Neural cell (in vitro differentiated cells): ENCODE results near the gene CHI3L1. TPM values are rescaled to one million over a fixed set of nuclear protein-coding genes. Genes with fewer than 3 reads are reported as not detected.

Experiments used
- H2AFZ ChIP-seq: fragments of 200-600, 300-800 bp; sonication (generic), shearing (Covaris generic); 2 replicates; pipeline ENCODE4 v1.6.0; 2014; ENCODE audit warnings: low read depth, mild to moderate bottlenecking, antibody characterized with exemption, low read length, moderate library complexity
- H3F3A ChIP-seq: fragments of 200-600 bp; shearing (Covaris generic); 2 replicates; pipeline ENCODE4 v1.6.1; 2016; ENCODE audit warnings: mild to moderate bottlenecking, moderate library complexity, mixed read lengths, antibody characterized with exemption, low read length; ENCODE audit not compliant: insufficient read depth, poor library complexity, severe bottlenecking
- H3K27ac ChIP-seq: fragments of 200-600, 300-800 bp; sonication (generic), shearing (Covaris generic); 2 replicates; pipeline ENCODE4 v1.5.1; 2014; ENCODE audit warnings: mild to moderate bottlenecking, low read length, moderate library complexity
- H3K27me3 ChIP-seq: fragments of 300-800, 200-600 bp; sonication (generic), shearing (Covaris generic); 2 replicates; pipeline ENCODE4 v1.6.0; 2014; ENCODE audit warnings: mild to moderate bottlenecking, low read depth, low read length, moderate library complexity; ENCODE audit not compliant: insufficient read depth
- H3K36me3 ChIP-seq: fragments of 300-800, 200-600 bp; sonication (generic), shearing (Covaris generic); 2 replicates; pipeline ENCODE4 v1.5.1; 2014; ENCODE audit warnings: mild to moderate bottlenecking, antibody characterized with exemption, low read length, moderate library complexity; ENCODE audit not compliant: insufficient read depth
- H3K4me2 ChIP-seq: fragments of 300-800, 200-600 bp; sonication (generic), shearing (Covaris generic); 2 replicates; pipeline ENCODE4 v1.6.0; 2014; ENCODE audit warnings: mild to moderate bottlenecking, low read length
- H3K4me3 ChIP-seq: fragments of 300-800, 200-600 bp; sonication (generic), shearing (Covaris generic); 2 replicates; pipeline ENCODE4 v1.5.1; 2014; ENCODE audit warnings: mild to moderate bottlenecking, low read length, moderate library complexity
- H3K79me2 ChIP-seq: fragments of 200-600 bp; shearing (Covaris generic); replicated peaks from 2 replicates; pipeline ENCODE4 v1.6.0; 2014; ENCODE audit warnings: mild to moderate bottlenecking, low read length, moderate library complexity; ENCODE audit not compliant: insufficient read depth
- H3K9ac ChIP-seq: fragments of 300-800, 200-600 bp; sonication (generic), shearing (Covaris generic); 2 replicates; pipeline ENCODE4 v1.6.1; 2016; ENCODE audit warnings: mild to moderate bottlenecking, low read length, mixed read lengths
- H3K9me2 ChIP-seq: fragments of 200-600 bp; shearing (Covaris generic); 2 replicates; pipeline ENCODE4 v1.6.1; 2016; ENCODE audit warnings: mild to moderate bottlenecking, low read length, mixed read lengths; ENCODE audit not compliant: insufficient read depth
- H3K9me3 ChIP-seq: fragments of 200-600, 300-800 bp; sonication (generic), shearing (Covaris generic); 2 replicates; pipeline ENCODE4 v1.6.1; 2016; ENCODE audit warnings: mild to moderate bottlenecking, mixed run types, low read length, moderate library complexity, mixed read lengths
- H4K20me1 ChIP-seq: fragments of 200-600 bp; shearing (Covaris generic); 2 replicates; pipeline ENCODE4 v1.6.1; 2016; ENCODE audit warnings: mild to moderate bottlenecking, mixed run types; ENCODE audit not compliant: insufficient read depth
- CTCF ChIP-seq: fragments of 450-650 bp; IDR thresholded peaks from 2 replicates; pipeline ENCODE4 v1.5.1; 2014; ENCODE audit warnings: antibody characterized with exemption, mild to moderate bottlenecking, moderate library complexity; ENCODE audit not compliant: poor library complexity, severe bottlenecking
- EP300 ChIP-seq: fragments of 450-650 bp; conservative IDR thresholded peaks from 2 replicates; pipeline ENCODE4 v1.6.1; 2014; ENCODE audit warnings: antibody characterized with exemption, mild to moderate bottlenecking, moderate library complexity; ENCODE audit not compliant: poor library complexity, severe bottlenecking
- EZH2 ChIP-seq: fragments of 200-600, 300-800 bp; shearing (Covaris generic), sonication (generic); IDR thresholded peaks from 2 replicates; pipeline ENCODE4 v1.6.1; 2014; ENCODE audit warnings: antibody characterized with exemption, low read length, borderline replicate concordance, mild to moderate bottlenecking; ENCODE audit not compliant: insufficient read depth, poor library complexity, severe bottlenecking
- MXI1 ChIP-seq: fragments of 450-650 bp; conservative IDR thresholded peaks from 2 replicates; pipeline ENCODE4 v1.6.1; 2014; ENCODE audit warnings: antibody characterized with exemption, mild to moderate bottlenecking; ENCODE audit not compliant: poor library complexity, severe bottlenecking
- POLR2AphosphoS5 ChIP-seq: IDR thresholded peaks from 2 replicates; pipeline ENCODE4 v1.6.1; 2012
- RAD21 ChIP-seq: fragments of 450-650 bp; conservative IDR thresholded peaks from 2 replicates; pipeline ENCODE4 v1.6.1; 2014; ENCODE audit warnings: antibody characterized with exemption, mild to moderate bottlenecking, moderate library complexity
- SMC3 ChIP-seq: fragments of 450-650 bp; conservative IDR thresholded peaks from 2 replicates; pipeline ENCODE4 v1.6.1; 2014; ENCODE audit warnings: antibody characterized with exemption, mild to moderate bottlenecking, moderate library complexity; ENCODE audit not compliant: poor library complexity
- TAF1 ChIP-seq: IDR thresholded peaks from 2 replicates; pipeline ENCODE4 v1.6.1; 2012; ENCODE audit warnings: low read depth
- polyA plus RNA-seq: library from polyadenylated mRNA; depleted of rRNA; stranded (reverse); fragments of >200 nt; gene quantifications from 2 replicates; pipeline ENCODE4 v1.2.3, GENCODE V29; 2014
- TF ChIP-seq, protein P1 (sequence below): IDR thresholded peaks from 2 replicates; pipeline ENCODE4 v1.6.1; 2012; ENCODE audit warnings: borderline replicate concordance

The CHI3L1 gene
- polyA plus RNA-seq, 1 donor from 2014 or later, result not detected

DNA sequence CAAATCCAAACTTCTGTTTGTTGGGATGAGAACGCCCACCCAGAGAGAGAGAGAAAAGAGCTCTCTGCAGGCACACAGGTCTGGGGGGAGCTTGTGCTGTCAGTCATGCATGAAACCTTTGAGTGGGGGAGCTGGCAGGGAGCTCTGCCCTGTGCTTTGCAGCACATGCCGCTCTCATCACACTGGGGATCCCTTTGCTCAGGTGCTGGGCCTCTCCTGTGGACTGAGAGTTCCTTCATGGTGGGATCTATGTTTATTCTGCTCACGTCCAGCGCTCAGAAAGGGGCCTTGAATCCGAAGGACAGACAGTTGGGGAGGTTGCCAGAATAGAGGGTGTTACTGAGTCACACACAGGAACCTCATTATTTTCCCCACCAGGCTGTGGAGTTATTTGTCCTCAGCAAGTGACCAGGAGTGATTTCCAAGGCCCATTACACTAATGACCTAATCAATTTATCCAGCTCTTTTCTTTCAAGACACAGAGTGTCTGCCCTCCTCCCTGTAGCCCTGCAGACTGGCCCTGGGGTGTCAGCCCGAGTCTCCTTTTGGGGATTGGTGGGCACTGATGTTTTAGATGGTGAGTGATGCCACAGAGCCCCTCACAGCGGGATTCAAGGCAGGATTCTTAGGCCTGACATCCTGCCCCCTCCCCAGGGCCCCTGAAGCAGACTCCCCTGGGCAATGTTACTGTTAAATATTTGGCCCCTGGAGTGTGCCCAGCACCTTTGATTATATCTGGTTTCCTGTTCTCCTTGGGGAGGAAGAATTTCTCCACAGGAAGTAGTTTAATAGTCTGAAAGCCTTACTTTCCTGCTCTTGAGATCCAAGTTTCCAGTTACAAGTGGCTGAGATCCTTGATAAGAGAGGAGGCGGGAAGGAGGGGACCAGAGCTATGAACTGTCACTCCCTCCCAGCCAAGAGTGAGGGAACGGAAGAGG is 33.2 kb downstream of the CHI3L1 start:
- no peak overlapping the region for H3K9ac ChIP-seq
- H3K4me2 ChIP-seq, result no peak overlapping the region
- no peak overlapping the region for H3K27ac ChIP-seq
- no peaks in the 10 kb centered on the region for H3F3A ChIP-seq
- H3K9me2 ChIP-seq, result no peaks in the 10 kb centered on the region
- H4K20me1 ChIP-seq, result no peaks in the 10 kb centered on the region
- H3K4me3 ChIP-seq, result no peak overlapping the region
- no peaks in the 10 kb centered on the region for H3K9me3 ChIP-seq
- TF ChIP-seq MXI1 (no peak), TAF1 (no peak), EZH2 (no peak), POLR2AphosphoS5 (no peak), CTCF (no peak), RAD21 (no peak), SMC3 (no peak), EP300 (no peak)
- TF ChIP-seq, protein P1, sequence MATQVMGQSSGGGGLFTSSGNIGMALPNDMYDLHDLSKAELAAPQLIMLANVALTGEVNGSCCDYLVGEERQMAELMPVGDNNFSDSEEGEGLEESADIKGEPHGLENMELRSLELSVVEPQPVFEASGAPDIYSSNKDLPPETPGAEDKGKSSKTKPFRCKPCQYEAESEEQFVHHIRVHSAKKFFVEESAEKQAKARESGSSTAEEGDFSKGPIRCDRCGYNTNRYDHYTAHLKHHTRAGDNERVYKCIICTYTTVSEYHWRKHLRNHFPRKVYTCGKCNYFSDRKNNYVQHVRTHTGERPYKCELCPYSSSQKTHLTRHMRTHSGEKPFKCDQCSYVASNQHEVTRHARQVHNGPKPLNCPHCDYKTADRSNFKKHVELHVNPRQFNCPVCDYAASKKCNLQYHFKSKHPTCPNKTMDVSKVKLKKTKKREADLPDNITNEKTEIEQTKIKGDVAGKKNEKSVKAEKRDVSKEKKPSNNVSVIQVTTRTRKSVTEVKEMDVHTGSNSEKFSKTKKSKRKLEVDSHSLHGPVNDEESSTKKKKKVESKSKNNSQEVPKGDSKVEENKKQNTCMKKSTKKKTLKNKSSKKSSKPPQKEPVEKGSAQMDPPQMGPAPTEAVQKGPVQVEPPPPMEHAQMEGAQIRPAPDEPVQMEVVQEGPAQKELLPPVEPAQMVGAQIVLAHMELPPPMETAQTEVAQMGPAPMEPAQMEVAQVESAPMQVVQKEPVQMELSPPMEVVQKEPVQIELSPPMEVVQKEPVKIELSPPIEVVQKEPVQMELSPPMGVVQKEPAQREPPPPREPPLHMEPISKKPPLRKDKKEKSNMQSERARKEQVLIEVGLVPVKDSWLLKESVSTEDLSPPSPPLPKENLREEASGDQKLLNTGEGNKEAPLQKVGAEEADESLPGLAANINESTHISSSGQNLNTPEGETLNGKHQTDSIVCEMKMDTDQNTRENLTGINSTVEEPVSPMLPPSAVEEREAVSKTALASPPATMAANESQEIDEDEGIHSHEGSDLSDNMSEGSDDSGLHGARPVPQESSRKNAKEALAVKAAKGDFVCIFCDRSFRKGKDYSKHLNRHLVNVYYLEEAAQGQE, result no peak
- no peaks in the 10 kb centered on the region for H3K36me3 ChIP-seq
- H3K79me2 ChIP-seq, result no peaks in the 10 kb centered on the region
- no peak overlapping the region for H2AFZ ChIP-seq
- no peaks in the 10 kb centered on the region for H3K27me3 ChIP-seq

- TF ChIP-seq CTCF, result no peak
- TF ChIP-seq EZH2, result no peak
- TF ChIP-seq, protein P1, result no peak
- TF ChIP-seq SMC3, result no peak
- no peak for TF ChIP-seq RAD21
- TF ChIP-seq TAF1, result no peak
- no peak for TF ChIP-seq POLR2AphosphoS5
- TF ChIP-seq EP300, result no peak
- no peak for TF ChIP-seq MXI1
- Histone ChIP-seq H3F3A (no peaks in the 10 kb centered on the region), H3K36me3 (no peaks in the 10 kb centered on the region), H2AFZ (no peak overlapping the region), H3K4me3 (no peak overlapping the region), H3K27me3 (no peaks in the 10 kb centered on the region), H3K9me3 (no peaks in the 10 kb centered on the region), H3K27ac (no peak overlapping the region), H3K4me2 (no peak overlapping the region), H3K9ac (no peak overlapping the region), H3K79me2 (no peaks in the 10 kb centered on the region), H4K20me1 (no peaks in the 10 kb centered on the region), H3K9me2 (no peaks in the 10 kb centered on the region)
These were observed 34.1 kb downstream of the CHI3L1 start for GRCh38 chr1:203152158-203153034.
